ENCODE measurements around the gene CCDC191. TPM values are rescaled to one million over a fixed set of nuclear protein-coding genes. Genes with fewer than 3 reads are reported as not detected.

Gene CCDC191
- polyA plus RNA-seq, 2 of the 4 experiments (the other 2 are of a cell fraction): 2.5 to 5.0 TPM

- 96% methylated on average over 2 of the region's 2 CpGs for WGBS (ENCODE audit: missing lambda C conversion rate)
- H3K4me2 ChIP-seq: no peak overlapping the region
Measured at GRCh38 chr3:114083112-114083511, 26.8 kb upstream of the CCDC191 start.

GRCh38 chr3:114081037-114081436 lies 24.7 kb upstream of the CCDC191 start:
- ChIA-PET CTCF (no interaction called here), POLR2A (no interaction called here)
- Histone ChIP-seq H3K9me3 (no peaks in the 10 kb centered on the region), H3K4me1 (no peaks in the 10 kb centered on the region), H3K4me2 (no peak overlapping the region), H3K27ac (no peak overlapping the region), H3K4me3 (no peak overlapping the region)
- FAIRE-seq (no peak), ATAC-seq (no peak), DNase-seq (ENCODE audit: low read depth in 1 of 2, low spot score in 1 of 2) (no peak)
- TF ChIP-seq JUN (IDR thresholded peaks at IDR 0.05): no peak
- TF ChIP-seq ESRRA (IDR thresholded peaks at IDR 0.05; ENCODE audit: borderline replicate concordance, low read length): no peak
- TF ChIP-seq RFX5 (IDR thresholded peaks at IDR 0.05): no peak
- no peak for TF ChIP-seq BCL3 (IDR thresholded peaks at IDR 0.05)
- no peak for TF ChIP-seq MAFK (IDR thresholded peaks at IDR 0.05; ENCODE audit: partially characterized antibody)
- no peak for TF ChIP-seq CHD4 (IDR thresholded peaks at IDR 0.05; ENCODE audit: borderline replicate concordance)
- no peak for TF ChIP-seq HDAC2 (IDR thresholded peaks at IDR 0.05)
- no peak for TF ChIP-seq JUNB (IDR thresholded peaks at IDR 0.05)
- TF ChIP-seq HMGXB4 (CRISPR knock-in tag; IDR thresholded peaks at IDR 0.05; ENCODE audit: borderline replicate concordance): no peak
- TF ChIP-seq MAX (IDR thresholded peaks at IDR 0.05): no peak
- TF ChIP-seq SREBF2 (IDR thresholded peaks at IDR 0.05): no peak
- no peak for TF ChIP-seq TP53 (CRISPR knock-in tag; IDR thresholded peaks at IDR 0.05)
- no peak for TF ChIP-seq EP300 (IDR thresholded peaks at IDR 0.05)
- no peak for TF ChIP-seq POLR2AphosphoS2 (conservative IDR thresholded peaks at IDR 0.05; ENCODE audit: low read length)

More at GRCh38 chr3:114083112-114083511, 26.8 kb upstream of the CCDC191 start:
- no peak overlapping the region for H3K27ac ChIP-seq
- no peak for DNase-seq (ENCODE audit: low read depth in 1 of 2, low spot score in 1 of 2)
- ChIA-PET POLR2A (no interaction called here), CTCF (no interaction called here)
- no peak overlapping the region for H3K4me3 ChIP-seq
- TF ChIP-seq ESRRA (IDR thresholded peaks at IDR 0.05; ENCODE audit: borderline replicate concordance, low read length) (no peak), GATA3 (IDR thresholded peaks at IDR 0.05; ENCODE audit: borderline replicate concordance) (no peak), HOXA7 (CRISPR knock-in tag; IDR thresholded peaks at IDR 0.05) (no peak), REST (IDR thresholded peaks at IDR 0.05) (no peak), HOXB5 (CRISPR knock-in tag; IDR thresholded peaks at IDR 0.05) (no peak), FOSB (CRISPR knock-in tag; IDR thresholded peaks at IDR 0.05) (no peak)
- no peaks in the 10 kb centered on the region for H3K9me3 ChIP-seq
- ATAC-seq: no peak
- no peak for FAIRE-seq
- no peaks in the 10 kb centered on the region for H3K4me1 ChIP-seq

- no peak for DNase-seq (ENCODE audit: low read depth in 1 of 2, low spot score in 1 of 2)
- TF ChIP-seq POLR2A (IDR thresholded peaks at IDR 0.05; ENCODE audit: low read length) (no peak), POLR2AphosphoS2 (conservative IDR thresholded peaks at IDR 0.05; ENCODE audit: low read length) (no peak), RAD21 (conservative IDR thresholded peaks at IDR 0.05 in 1 of 2, IDR thresholded peaks at IDR 0.05 in 1 of 2) (no peak), BHLHE40 (IDR thresholded peaks at IDR 0.05; ENCODE audit: low read depth, low read length) (no peak), KDM1A (IDR thresholded peaks at IDR 0.05; ENCODE audit: low read depth) (no peak), ZNF302 (CRISPR knock-in tag; IDR thresholded peaks at IDR 0.05) (no peak), HDAC2 (IDR thresholded peaks at IDR 0.05) (no peak), ZFP36 (IDR thresholded peaks at IDR 0.05; ENCODE audit: borderline replicate concordance, partially characterized antibody) (no peak), MAZ (IDR thresholded peaks at IDR 0.05; ENCODE audit: borderline replicate concordance, low read depth, low read length) (no peak), CHD4 (IDR thresholded peaks at IDR 0.05; ENCODE audit: borderline replicate concordance) (no peak)
- POLR2A ChIA-PET: no interaction called here
Measured at GRCh38 chr3:114080201-114080600, 23.9 kb upstream of the CCDC191 start.

More at GRCh38 chr3:114080201-114080600, 23.9 kb upstream of the CCDC191 start:
- CTCF ChIA-PET: no interaction called here
- no peak for ATAC-seq
- no peaks in the 10 kb centered on the region for H3K4me1 ChIP-seq
- no peak overlapping the region for H3K4me3 ChIP-seq
- H3K4me2 ChIP-seq: no peak overlapping the region
- H3K9me3 ChIP-seq: no peaks in the 10 kb centered on the region
- no peak overlapping the region for H3K27ac ChIP-seq
- no peak for FAIRE-seq

Measured in A549 (cell line).